HG02610 (cell line): Measurements from ENCODE around the gene CALN1.

Experiments
- ATAC-seq: cut with Tn5 transposase; IDR thresholded peaks from one replicate; pipeline ENCODE4 v1.9.1; 2021; ENCODE audit warnings: mild to moderate bottlenecking, moderate library complexity; ENCODE audit not compliant: unreplicated experiment

The CALN1 gene

DNA sequence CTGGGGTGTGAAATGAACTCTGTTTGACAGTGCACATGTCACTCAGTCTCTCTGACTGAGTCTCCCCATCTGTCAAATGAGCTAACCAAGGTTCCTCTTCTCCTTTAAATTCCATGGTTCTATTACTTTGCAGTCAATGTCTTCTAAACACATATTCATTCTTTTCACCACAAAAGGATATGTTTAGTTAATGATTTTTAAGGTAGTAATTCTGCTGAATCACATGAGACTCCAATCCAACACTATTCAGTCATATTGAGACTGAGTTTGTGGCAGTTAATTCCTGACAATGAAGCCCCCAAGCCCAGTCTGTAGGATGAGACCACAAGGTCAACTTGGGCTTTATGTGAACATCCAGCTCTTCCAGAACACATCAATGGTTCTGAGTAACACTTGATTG is 85.3 kb downstream of the CALN1 start:
- no peak for ATAC-seq

DNA sequence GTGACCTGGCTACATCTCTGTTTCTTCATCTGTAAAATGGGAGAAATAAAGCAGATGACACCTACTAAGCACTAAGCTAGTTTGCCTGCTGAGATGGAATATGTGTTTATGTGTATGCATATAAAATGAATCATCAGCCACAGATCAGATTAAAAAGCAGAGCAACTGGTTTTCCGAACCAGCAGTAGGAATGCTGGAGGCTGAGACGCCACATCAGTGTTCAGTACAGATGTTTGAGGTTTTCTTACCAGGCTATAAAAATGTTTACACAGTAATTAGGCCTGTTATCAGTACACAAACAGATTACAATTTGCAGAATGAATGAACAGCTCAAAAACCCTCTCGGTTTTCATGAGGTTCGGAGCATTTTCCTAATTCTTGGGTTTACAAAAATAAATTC is 85.8 kb downstream of the CALN1 start:
- no peak for ATAC-seq

DNA sequence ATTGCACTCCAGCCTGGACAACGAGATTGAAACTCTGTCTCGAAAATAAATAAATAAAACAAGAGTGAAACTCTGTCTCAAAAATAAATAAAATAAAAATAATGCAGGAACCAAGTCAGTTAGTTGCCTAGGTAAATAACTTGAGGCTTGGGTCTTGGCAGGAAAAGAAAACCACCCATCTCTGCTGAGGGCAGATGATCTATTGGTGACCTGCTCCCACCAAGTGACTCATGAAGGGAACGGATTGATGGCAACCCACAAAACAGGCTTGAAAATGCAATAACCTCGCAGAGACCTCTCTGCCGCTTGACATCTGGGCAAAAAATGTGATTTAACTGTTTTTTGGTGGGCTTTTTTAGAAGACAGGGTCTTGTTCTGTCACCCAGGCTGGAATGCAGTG is 86.6 kb downstream of the CALN1 start:
- ATAC-seq: no peak

DNA sequence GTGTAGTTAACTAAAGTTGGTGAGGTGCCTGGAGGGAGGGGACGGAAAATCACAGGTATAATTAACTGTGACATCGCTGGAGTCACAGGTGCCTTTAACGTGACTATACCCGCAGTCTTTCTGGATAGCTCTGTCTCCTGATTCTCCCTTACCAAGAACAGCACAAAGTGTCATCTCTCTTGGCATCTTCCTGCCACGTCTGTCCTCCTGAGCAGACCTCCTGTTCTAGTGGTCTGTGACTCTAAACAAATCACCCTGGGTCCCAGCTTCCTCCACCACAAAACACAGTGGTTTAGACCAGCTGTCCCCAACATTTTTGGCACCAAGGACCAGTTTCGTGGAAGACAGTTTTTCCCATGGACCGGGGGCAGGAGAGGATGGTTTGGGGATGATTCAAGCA is 90.5 kb downstream of the CALN1 start:
- no peak for ATAC-seq

DNA sequence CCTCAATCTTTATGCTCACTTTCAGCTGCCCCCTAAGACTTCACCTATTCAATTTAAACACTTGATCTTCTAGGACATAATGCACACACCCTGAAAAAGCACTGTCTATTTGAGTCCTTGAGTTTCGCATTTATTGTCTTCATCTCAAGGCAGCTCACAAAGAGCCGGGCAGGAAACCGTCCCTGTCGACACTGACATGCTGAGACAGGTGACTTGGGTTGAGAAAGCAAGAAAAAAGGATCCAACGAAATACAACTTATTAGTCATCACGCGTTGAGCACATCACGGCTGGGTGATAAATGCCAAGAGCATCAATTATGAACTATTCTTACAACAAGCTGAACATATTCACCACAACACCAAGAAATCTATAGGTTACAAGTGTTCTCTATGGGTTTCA is 91.1 kb downstream of the CALN1 start:
- ATAC-seq: no peak

DNA sequence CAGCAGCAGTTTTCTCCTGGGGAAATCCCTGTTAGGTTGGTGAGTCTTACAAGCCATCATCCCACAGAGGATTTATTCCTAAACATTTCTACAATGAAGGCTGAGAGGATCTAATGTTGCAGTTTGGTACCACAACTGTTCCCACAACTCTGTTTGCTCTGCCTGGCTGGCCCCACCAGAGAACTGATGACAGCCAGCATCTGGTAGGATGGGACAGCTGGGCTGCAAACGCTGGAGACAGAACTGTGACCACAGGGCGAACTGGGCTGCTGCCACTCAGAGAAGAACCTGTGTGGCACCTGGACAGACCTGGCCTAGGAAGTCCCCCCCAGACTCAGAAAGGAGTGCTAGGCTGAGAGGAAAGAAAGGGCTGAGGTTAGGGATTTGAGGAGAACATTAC is 94.8 kb downstream of the CALN1 start:
- no peak for ATAC-seq

DNA sequence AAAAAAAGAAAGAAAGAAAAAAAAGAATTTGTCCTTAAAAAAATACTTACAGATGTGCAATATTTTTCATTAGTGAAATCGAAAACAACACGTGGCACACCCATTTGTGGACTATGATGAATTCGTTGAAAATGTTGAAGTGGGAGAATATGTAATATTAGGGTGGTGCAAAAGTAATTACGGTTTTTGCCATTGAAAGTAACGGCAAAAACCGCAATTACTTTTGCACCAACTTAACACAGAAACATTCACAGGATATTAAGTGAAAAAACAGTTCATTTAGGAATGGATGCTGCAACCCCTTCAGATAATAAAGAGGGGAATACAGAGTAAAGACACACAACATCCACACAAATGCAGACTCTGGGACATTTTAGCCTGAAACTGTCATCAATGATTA is 96.0 kb downstream of the CALN1 start:
- ATAC-seq: no peak

DNA sequence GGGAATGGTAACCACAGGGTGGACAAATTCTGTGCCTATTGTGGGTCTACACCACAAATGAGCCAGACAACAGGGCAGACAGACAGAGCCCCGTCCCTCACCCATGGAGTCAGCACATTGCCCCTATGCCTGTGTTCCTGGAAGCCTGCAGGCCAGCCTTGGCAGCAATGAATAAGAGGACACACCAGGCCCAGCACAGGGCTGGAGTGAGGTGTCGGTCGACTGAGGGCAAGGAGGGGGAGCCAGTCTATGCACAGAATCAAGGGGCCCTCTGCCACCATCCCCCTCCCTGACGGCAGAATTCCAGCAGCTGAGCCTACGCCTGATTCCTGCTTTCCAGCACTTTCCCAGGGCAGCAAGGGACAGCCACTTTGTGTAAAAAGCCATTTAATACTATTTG is 98.2 kb downstream of the CALN1 start:
- no peak for ATAC-seq

DNA sequence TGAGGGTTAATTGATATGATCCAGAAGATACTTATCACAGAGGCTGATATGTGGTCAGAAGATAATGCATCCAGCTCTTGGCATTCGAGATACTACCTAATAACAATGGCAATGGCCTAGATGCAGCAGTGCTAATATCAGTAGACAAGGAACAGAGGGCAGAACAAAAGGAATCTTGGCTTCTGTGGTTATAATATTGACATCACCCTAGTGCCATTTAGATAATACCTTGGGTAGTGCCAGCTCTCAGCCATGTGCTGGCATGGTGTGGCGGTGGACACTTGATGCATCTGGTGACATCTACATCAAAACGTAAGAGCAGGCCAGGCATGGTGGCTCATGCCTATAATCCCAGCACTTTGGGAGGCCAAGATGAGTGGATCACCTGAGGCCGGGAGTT is 101.8 kb downstream of the CALN1 start:
- no peak for ATAC-seq

DNA sequence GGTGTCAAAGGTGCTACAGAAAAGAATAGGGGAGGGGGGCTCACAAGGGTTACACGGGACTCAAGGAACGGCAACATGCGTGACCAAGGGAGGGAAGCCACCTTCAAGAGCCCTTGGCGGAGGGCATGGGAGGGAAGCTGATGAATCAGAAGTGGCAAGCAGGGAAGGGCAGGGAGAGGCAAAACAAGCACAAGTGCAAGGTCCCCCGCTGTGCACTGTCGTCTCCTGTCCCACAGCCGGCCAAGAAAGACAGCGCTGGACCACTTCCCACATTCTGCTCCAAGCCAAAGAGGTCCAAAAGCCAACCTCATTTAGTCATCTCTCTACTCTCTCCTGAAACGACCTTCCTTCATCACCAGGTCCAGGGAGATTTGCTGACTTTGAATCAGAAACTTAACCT is 102.7 kb downstream of the CALN1 start:
- no peak for ATAC-seq

DNA sequence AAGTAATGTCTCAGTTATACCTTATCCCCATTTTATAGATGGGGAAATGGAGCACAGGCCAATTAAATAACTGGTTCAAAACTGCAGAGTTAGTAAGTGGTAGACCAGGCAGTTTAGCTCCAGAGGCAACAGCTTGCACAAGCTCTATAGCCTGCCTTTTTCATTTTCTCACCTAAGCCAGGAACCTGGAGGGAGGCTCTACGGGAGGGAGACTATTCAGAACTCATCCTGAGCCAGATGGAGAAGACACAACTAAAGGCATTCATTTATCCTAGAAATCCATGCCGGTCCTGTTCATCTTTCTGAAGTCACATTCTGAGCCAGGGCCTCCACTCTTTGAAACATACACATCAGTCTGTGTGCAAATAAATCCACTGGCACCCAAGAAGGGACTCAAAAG is 103.2 kb downstream of the CALN1 start:
- no peak for ATAC-seq

DNA sequence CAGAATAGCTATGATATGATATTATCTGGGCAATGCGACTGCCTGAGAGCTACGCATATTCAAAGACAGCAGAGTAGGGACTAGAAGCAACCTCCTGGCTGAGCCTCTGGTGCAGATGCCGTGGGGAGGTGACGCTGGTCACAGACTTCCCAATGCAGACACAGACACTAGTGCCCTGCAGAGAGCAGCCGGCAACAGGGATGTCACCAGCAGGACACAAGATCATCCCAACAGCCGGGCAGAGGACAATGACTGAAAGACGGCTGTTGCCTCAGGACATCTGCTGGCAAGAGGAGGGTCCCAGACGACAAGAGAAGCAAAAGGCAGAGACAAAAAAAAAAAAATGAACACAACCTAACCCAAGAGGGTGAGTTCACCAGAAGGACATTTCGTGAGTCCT is 104.6 kb downstream of the CALN1 start:
- ATAC-seq: no peak

DNA sequence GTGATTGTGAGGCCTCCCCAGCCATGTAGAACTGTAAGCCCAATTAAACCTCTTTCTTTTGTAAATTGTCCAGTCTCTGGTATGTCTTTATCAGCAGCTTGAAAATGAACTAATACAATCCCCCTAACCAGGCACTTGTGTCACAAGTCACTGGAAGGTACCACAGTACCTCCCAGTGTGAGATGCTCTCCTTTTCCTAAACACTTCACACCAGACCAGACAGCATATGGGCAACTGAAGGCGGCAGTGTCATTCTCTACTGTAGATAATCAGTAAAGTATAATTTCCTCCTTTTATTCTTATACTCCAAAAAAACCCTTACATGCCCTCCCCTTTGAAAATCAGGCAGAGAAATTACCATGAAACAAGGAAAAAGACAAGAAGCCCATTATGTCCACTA is 113.2 kb downstream of the CALN1 start:
- no peak for ATAC-seq

DNA sequence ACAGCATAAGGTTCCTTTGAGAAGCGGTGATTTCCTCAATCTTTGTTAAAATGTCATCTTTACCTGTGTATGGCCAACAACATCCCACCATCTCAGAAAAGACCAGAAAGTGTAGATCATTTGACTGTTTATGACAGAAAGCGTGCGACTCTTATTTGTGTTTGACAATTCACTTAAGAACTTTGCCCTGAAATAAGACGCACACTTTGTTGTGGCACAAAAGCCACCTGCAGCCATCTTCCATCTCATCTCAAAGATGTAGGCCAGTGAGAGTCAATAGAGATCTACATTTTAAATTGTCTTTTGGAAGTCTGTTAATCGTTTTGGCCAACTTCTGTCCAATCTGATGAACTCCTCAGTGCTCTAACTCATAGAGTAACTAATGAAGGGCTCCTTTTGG is 114.0 kb downstream of the CALN1 start:
- ATAC-seq: no peak

DNA sequence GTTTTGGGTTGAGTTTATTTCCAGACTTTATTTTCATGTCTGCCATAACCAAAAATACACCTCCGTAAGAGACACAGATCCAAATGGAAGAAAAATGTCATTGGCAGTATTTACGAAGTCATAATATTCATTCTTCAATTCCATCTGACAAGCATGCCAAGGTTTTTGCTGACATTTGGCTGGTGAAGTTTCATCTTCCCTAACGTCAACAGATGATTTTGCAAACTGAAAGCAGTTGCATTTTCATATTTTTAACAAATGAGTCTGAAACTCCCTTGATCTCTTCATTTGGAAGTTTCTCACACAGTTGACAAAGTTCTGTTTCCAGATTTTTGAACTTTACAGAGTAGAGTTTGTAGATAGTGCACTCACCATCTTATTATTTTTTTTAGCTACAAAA is 114.5 kb downstream of the CALN1 start:
- no peak for ATAC-seq

DNA sequence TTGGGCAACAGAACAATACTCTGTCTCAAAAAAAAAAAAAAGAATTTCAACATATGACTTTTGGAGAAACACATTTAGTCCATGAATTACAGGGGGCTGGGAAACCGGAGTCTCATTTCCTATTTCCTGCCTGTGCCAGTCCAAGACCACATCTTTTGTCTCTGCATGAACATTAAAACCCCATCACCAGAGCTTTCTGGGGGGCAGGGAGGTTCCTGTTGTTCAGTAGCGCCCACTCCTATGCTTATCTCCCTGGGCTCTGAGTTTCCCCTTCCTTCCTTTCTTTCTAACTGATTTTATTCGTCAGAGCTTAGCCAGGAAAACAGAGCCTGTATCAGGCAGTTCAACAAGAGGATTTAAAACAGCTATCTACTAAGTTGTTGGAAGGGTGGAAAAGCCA is 119.3 kb downstream of the CALN1 start:
- ATAC-seq: no peak

DNA sequence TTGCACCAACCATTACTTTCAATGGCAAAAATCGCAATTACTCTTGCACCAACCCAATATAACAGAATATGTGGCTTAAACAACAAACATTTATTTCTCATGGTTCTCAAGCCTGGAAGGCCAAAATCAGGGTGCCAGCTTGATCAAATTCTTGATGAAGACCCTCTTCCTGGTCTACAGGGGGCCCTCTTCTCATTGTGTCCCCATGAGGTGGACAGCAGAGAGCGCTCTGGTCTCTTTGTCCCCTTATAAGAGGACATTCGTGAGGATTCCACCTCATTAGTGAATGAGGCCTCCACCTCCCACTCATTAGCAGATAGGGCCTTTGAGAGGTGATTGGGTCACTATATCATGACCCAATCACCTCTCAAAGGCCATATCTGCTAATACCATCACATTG is 120.0 kb downstream of the CALN1 start:
- ATAC-seq: no peak

DNA sequence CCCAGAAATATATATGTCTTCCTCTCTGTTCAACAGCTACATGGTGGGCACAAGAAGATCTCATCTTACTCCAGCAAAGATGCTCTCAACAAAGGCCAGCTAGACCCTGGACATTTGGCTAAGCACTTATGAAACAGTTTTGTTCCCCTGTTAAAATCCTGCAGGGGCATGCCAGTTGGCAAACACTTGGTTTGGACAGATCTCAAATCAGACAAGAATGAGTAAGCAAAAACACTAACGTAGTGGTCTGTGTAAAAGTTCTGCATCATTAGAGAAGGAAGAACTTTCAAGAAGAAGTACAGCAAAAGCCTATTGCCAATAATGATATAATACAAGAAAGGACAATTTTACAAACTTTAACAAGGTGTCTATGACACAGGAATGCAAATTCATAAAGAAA is 125.6 kb downstream of the CALN1 start:
- ATAC-seq: no peak

DNA sequence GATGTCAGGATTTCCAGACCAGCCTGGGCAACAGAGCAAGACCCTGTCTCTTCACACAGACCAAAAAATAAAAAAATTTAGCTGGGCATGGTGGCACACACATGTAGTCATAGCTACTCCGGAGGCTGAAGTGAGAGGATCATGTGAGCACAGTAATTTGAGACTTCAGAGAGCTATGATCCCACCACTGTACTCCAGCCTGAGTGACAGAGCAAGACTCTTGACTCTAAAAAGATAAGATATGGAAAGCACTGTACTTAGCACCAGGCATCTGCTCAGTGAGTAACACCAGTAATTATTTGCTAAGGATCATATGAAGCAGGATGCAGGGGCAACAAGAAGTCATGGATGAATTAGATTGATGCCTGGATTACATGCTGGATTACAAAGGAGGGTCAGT is 128.8 kb downstream of the CALN1 start:
- no peak for ATAC-seq

DNA sequence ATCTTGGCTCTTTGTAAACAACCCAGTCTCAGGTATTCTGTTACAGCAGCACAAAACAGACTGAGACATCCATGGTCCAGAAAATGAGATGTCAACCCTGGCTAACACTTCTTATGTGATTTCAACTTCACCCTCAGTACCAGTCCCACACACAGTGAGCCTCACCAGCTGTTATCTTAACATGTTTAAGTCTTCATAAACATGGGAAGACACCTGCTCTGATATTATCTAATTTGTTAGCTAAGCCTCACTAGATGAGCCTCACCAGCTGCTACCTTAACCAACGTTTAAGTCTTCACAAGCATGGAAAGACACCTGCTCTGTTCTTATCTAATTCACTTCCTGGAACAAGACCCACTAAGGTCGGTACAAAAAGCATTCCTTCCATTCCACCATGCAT is 130.8 kb downstream of the CALN1 start:
- no peak for ATAC-seq

DNA sequence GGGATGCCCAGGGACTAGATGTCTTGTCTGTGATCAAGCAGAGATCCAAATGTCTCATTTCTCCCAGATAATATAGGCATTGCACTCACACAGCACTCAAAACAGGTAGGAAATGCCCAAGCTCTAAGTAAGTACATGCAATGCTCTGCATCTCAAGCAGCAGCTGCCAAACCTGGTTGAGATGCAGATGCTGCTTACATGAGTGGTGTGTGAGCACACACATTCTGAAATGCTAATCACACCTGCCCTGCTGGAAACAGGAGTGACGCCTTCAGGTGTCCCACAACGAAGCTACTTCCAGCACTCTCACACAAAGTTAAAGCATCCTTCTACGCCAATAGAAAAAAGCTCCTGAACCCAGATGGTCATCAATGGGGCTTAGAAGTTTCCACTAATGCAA is 132.9 kb downstream of the CALN1 start:
- ATAC-seq: no peak

DNA sequence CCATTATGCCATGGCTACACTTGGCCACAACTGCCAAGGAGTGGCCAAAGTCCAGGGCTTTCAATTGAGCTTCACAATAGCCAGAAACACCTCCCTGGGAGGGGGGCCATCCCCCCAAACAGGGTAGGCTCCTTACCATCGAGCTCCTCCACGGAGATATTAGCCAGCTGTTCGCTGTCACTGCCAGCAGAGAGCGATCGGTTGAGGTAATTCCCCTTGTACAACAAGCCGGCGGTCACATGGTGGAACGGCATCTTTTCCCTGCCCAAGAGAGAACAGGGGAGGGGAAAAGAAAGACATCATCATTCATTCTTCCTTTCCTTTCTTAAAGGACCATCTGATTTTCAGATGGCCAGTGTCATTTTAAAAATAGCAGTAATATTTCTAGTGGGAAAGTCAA is 133.6 kb downstream of the CALN1 start:
- no peak for ATAC-seq

DNA sequence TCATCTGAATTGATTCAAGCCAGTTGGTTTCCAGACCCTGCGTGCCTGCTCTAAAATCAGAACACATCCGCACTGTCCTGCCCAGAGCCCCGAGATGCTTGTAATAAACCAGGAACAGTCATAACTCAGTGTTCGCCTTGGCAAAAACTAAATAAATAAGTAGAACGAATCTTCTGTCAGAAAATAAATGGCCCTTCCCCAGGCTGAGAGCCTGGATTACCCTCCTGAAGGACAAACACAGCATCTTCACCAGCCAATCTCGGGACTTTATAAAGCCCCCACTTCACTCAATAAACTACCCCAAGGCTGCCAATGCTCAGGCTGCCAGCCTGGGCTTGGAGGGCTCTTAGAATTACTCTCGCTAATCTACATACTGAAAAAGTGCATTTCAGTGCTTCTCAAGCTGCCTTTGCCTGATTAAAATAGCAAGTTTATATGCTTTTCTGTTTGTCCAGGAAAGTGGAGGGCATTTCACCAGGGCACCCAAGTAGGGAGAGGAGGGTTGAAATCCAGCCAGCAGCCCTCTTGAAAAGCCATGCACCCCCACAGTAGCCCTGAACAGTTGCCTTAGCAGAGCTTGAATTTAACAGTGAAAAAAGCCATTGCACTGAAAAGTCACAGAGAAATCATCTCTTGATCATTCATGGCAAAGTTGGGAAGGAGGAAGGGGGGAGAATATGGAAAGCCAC is 136.6 kb downstream of the CALN1 start:
- ATAC-seq: no peak

DNA sequence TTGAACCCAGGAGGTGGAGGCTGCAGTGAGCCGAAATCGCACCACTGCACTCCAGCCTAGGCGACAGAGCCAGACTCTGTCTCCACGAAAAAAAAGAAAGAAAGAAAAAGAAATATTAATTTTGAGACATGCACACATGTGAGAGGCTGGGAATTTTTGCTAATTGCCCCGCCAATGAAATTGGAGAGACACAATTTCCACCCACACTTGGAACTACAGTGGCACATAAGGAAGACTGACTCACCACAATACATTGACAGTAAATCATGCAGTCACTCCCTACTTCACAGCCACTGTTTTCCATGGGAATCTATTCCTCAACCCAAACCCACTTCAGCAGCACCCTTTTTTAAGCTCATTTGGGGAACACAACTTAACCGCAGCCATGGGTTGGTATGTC is 139.7 kb downstream of the CALN1 start:
- no peak for ATAC-seq
